Suprapubic skin (tissue), 4 donors: ENCODE measurements around the gene SETD2. TPM values are rescaled to one million over a fixed set of nuclear protein-coding genes. Genes with fewer than 3 reads are reported as not detected.

Experiments used
- DNase-seq, 2 donors: peaks; one replicate each; pipeline ENCODE4 v3.0.0-alpha.2; 2019; ENCODE audit warnings: low spot score in 2 of 2
- H3K27ac ChIP-seq: fragments of 200-600 bp; sonication (generic); one replicate; pipeline ENCODE4 v1.5.1; 2019
- H3K27me3 ChIP-seq: fragments of 200-600 bp; sonication (generic); one replicate; pipeline ENCODE4 v1.5.1; 2019
- H3K36me3 ChIP-seq: fragments of 200-600 bp; sonication (generic); one replicate; pipeline ENCODE4 v1.5.1; 2019
- H3K4me1 ChIP-seq: fragments of 200-600 bp; sonication (generic); one replicate; pipeline ENCODE4 v1.5.1; 2019
- H3K4me3 ChIP-seq: fragments of 200-600 bp; sonication (generic); one replicate; pipeline ENCODE4 v1.5.1; 2019; ENCODE audit warnings: mild to moderate bottlenecking
- H3K9me3 ChIP-seq: fragments of 200-600 bp; sonication (generic); one replicate; pipeline ENCODE4 v1.5.1; 2019
- EP300 ChIP-seq: sonication (generic); formaldehyde crosslinking; IDR thresholded peaks from one replicate; pipeline ENCODE4 v1.6.1; 2017; ENCODE audit warnings: antibody characterized with exemption
- POLR2A ChIP-seq, 2 donors: fragments of 450-650 bp; IDR thresholded peaks; one replicate each; pipeline ENCODE4 v1.6.1; 2017; ENCODE audit warnings: antibody characterized with exemption in 2 of 2, mild to moderate bottlenecking in 2 of 2, moderate library complexity in 2 of 2
- POLR2AphosphoS5 ChIP-seq, 3 donors: sonication (generic); formaldehyde crosslinking; IDR thresholded peaks; one replicate each; pipeline ENCODE4 v1.6.1; 2017; ENCODE audit warnings: antibody characterized with exemption in 3 of 3
- WGBS: methylation state at CpG from one replicate; pipeline ENCODE4 v1.1.5; 2018; 5-methylcytosine and 5-hydroxymethylcytosine counted together
- total RNA-seq, 4 donors: library from RNA; depleted of rRNA; stranded (reverse); fragments of >200 nt; gene quantifications; one replicate each; pipeline ENCODE4 v1.1.0, GENCODE V29; 2016
- TF ChIP-seq, protein P1 (sequence below), 2 donors: fragments of 200-600 bp in 1 of 2; fragments of 450-650 bp in 1 of 2; sonication (generic) in 1 of 2; IDR thresholded peaks; one replicate each; pipeline ENCODE4 v1.5.1; 2016 to 2019; ENCODE audit warnings: antibody characterized with exemption in 2 of 2, mild to moderate bottlenecking in 1 of 2, moderate library complexity in 1 of 2

Gene SETD2
- total RNA-seq, 4 donors from 2014 or later = 41.4 to 78.6 (median 53.4) TPM

DNA sequence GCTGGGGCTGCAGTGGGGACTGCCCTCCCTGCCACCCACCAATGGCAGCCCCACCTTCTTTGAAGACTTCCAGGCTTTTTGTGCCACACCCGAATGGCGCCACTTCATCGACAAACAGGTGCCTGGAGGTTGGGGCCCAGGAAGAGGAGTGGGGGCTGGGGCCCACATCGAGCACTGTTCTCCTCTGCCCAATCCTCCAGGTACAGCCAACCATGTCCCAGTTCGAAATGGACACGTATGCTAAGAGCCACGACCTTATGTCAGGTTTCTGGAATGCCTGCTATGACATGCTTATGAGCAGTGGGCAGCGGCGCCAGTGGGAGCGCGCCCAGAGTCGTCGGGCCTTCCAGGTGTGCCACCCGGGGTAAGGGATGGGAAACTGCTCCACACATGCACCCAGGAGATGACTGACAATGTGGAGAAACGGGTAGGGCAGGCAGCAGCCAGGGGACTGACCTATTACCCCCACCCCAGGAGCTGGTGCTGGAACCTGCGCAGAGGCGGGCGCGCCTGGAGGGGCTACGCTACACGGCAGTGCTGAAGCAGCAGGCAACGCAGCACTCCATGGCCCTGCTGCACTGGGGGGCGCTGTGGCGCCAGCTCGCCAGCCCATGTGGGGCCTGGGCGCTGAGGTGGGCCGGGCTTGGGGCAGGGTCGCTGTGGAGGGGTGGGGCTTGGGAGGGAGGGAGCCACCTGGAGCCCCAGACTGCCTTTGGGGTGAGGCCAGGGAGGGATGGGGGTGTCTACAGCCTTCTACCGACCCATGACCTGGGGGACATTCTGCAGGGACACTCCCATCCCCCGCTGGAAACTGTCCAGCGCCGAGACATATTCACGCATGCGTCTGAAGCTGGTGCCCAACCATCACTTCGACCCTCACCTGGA is 161.5 kb downstream of the SETD2 start:
- peaks cover 94% of the 10 kb centered on the region for H3K36me3 ChIP-seq
- no peaks in the 10 kb centered on the region for H3K4me1 ChIP-seq
- no peak overlapping the region for H3K4me3 ChIP-seq
- H3K9me3 ChIP-seq = no peaks in the 10 kb centered on the region
- WGBS = 67% methylated on average over 10 of the region's 35 CpGs
- no peaks in the 10 kb centered on the region for H3K27me3 ChIP-seq
- H3K27ac ChIP-seq = no peak overlapping the region
- peak in 1 of 2 donors; percentile 67 for DNase-seq
- TF ChIP-seq EP300 (no peak), POLR2AphosphoS5 (IDR thresholded peaks at IDR 0.05) (no peak), POLR2A (IDR thresholded peaks at IDR 0.05) (no peak)
- TF ChIP-seq, protein P1, sequence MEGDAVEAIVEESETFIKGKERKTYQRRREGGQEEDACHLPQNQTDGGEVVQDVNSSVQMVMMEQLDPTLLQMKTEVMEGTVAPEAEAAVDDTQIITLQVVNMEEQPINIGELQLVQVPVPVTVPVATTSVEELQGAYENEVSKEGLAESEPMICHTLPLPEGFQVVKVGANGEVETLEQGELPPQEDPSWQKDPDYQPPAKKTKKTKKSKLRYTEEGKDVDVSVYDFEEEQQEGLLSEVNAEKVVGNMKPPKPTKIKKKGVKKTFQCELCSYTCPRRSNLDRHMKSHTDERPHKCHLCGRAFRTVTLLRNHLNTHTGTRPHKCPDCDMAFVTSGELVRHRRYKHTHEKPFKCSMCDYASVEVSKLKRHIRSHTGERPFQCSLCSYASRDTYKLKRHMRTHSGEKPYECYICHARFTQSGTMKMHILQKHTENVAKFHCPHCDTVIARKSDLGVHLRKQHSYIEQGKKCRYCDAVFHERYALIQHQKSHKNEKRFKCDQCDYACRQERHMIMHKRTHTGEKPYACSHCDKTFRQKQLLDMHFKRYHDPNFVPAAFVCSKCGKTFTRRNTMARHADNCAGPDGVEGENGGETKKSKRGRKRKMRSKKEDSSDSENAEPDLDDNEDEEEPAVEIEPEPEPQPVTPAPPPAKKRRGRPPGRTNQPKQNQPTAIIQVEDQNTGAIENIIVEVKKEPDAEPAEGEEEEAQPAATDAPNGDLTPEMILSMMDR (IDR thresholded peaks at IDR 0.05) = no peak

DNA sequence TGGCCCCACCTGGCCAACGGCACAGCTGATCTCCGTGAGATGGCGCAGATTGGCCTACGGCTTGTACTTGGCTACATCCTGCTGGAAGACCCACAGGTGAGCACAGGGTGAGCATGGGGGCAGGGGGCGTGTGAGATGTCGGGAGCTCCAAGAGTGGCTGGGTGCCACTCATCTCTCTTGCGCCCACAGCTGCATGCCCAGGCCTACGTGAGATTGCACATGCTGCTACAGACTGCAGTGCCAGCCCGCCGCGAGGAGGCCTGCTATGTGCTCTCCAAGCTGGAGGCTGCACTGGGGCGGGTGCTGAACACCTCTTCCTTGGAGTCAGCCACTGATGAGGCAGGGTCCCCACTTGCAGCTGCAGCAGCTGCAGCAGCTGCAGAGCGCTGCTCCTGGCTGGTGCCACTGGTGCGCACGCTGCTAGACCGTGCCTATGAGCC is 162.2 kb downstream of the SETD2 start:
- WGBS = 67% methylated on average over 3 of the region's 16 CpGs
- peaks cover 90% of the 10 kb centered on the region for H3K36me3 ChIP-seq

DNA sequence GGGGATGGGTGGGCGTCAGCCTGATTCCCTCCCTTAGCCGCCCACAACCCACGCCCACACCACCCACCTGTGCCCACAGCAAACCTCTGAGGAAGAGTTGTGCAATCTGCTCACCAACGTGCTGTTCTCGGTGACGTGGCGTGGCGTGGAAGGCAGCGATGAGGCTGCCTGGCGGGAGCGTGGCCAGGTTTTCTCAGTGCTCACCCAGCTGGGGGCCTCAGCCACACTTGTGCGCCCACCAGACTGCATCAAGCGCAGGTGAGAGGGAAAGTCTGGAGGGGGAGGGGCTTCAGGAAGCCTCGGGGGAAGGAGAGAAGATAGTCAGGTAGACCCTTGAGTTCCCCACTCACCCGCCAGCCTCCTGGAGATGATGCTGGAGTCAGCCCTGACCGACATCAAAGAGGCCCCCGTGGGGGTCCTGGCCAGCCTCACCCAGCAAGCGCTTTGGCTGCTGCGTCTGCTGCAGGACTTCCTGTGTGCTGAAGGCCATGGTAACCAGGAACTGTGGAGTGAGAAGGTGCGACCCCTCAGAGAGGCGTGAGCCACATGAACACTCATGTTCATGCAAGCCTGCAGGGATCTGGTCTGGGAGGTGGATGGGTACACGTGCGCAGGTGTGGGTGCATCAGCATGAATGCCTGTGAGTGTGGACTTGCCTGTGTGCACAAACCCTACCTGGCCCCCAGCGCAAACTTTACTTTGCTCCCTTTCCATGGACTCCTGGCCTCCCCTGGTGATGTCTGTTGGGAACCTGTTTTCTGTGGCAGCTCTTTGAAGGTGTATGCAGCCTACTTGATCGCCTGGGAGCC is 162.8 kb downstream of the SETD2 start:
- no peaks in the 10 kb centered on the region for H3K4me1 ChIP-seq
- H3K36me3 ChIP-seq = peaks cover 90% of the 10 kb centered on the region
- DNase-seq = no peak
- H3K27ac ChIP-seq = no peak overlapping the region
- no peak overlapping the region for H3K4me3 ChIP-seq
- H3K9me3 ChIP-seq = no peaks in the 10 kb centered on the region
- no peaks in the 10 kb centered on the region for H3K27me3 ChIP-seq
- TF ChIP-seq, protein P1 (IDR thresholded peaks at IDR 0.05) = no peak
- TF ChIP-seq EP300 (no peak), POLR2A (IDR thresholded peaks at IDR 0.05) (no peak)
- 78% methylated on average over 19 of the region's 25 CpGs for WGBS

More for the DNA sequence above, 162.2 kb downstream of the SETD2 start:
- TF ChIP-seq, protein P1 (IDR thresholded peaks at IDR 0.05) = no peak
- TF ChIP-seq POLR2AphosphoS5 (IDR thresholded peaks at IDR 0.05) (no peak), POLR2A (IDR thresholded peaks at IDR 0.05) (no peak), EP300 (no peak)
- no peaks in the 10 kb centered on the region for H3K9me3 ChIP-seq
- no peaks in the 10 kb centered on the region for H3K27me3 ChIP-seq
- no peaks in the 10 kb centered on the region for H3K4me1 ChIP-seq
- H3K4me3 ChIP-seq = no peak overlapping the region
- H3K27ac ChIP-seq = no peak overlapping the region
- peak in 1 of 2 donors; percentile 52 for DNase-seq

DNA sequence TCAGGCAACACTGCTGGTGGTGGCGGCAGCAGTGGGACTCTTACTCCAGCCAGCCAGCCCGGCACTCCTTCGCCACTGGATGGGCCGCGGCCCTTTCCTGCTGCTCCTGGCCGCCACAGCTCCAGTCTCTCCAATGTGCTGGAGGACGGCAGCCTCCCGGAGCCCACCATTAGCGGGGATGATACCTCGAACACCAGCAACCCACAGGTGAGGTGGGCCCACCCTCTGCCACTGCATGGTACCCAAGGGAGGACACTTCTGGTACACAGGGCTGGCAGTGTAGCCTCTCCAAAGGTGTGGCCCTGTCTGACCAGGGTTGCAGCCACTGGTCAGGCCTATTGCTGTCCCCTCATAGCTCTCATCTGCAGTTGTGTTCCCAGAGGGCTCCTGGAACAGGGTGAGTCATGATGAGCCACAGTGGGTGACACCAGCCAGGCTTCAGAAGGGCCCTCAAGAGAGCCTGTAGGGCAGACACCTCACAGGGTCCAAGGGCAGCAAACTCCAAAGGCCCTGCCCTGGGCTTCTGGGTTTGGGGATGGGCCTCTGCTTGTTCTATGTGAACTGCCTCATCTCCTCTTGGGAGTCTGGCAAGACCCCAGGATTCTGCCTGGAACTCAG is 163.6 kb downstream of the SETD2 start:
- Histone ChIP-seq H3K36me3 (peaks cover 89% of the 10 kb centered on the region), H3K27ac (no peak overlapping the region), H3K9me3 (no peaks in the 10 kb centered on the region), H3K4me3 (no peak overlapping the region), H3K27me3 (no peaks in the 10 kb centered on the region), H3K4me1 (no peaks in the 10 kb centered on the region)
- TF ChIP-seq, protein P1 (IDR thresholded peaks at IDR 0.05) = no peak
- TF ChIP-seq POLR2A (IDR thresholded peaks at IDR 0.05) = no peak
- WGBS = 100% methylated on average over 9 of the region's 10 CpGs
- no peak for DNase-seq
